ENCODE data around the gene AATF. TPM values are rescaled to one million over a fixed set of nuclear protein-coding genes. Genes with fewer than 3 reads are reported as not detected.

The AATF gene
- total RNA-seq, 1 donor from 2014 or later, result 26.1 TPM

- DNase-seq (no peak), ATAC-seq (no peak)
- intact Hi-C loops (cut with micrococcal nuclease), result no loop called here
Measured at GRCh38 chr17:36972186-36972700, 23.5 kb downstream of the AATF start.

GRCh38 chr17:36972905-36973304, 24.2 kb downstream of the AATF start:
- DNase-seq (no peak), ATAC-seq (no peak)
- intact Hi-C loops (cut with micrococcal nuclease), result no loop called here

GRCh38 chr17:36975922-36976515, 27.3 kb downstream of the AATF start:
- ATAC-seq, result no peak
- DNase-seq, result no peak
- intact Hi-C loops (cut with micrococcal nuclease), result no loop called here

GRCh38 chr17:36977066-36977465, 28.3 kb downstream of the AATF start:
- DNase-seq (no peak), ATAC-seq (no peak)
- intact Hi-C loops (cut with micrococcal nuclease), result no loop called here

GRCh38 chr17:36977568-36977967, 28.8 kb downstream of the AATF start:
- DNase-seq (no peak), ATAC-seq (no peak)
- intact Hi-C loops (cut with micrococcal nuclease), result no loop called here

GRCh38 chr17:36978810-36979564, 30.2 kb downstream of the AATF start:
- DNase-seq (no peak), ATAC-seq (no peak)
- intact Hi-C loops (cut with micrococcal nuclease), result no loop called here

GRCh38 chr17:36979565-36979941, 30.8 kb downstream of the AATF start:
- intact Hi-C loops (cut with micrococcal nuclease), result no loop called here
- DNase-seq, result no peak
- no peak for ATAC-seq

GRCh38 chr17:36980280-36980761, 31.6 kb downstream of the AATF start:
- DNase-seq, result no peak
- ATAC-seq, result no peak
- intact Hi-C loops (cut with micrococcal nuclease), result no loop called here

- no peak for ATAC-seq
- intact Hi-C loops (cut with micrococcal nuclease), result no loop called here
Measured at GRCh38 chr17:36983618-36984017, 34.9 kb downstream of the AATF start.

GRCh38 chr17:36989173-36989572, 40.4 kb downstream of the AATF start:
- DNase-seq (no peak), ATAC-seq (no peak)
- intact Hi-C loops (cut with micrococcal nuclease), result no loop called here

More at GRCh38 chr17:36983618-36984017, 34.9 kb downstream of the AATF start:
- no peak for DNase-seq

GRCh38 chr17:36992701-36993100, 43.9 kb downstream of the AATF start:
- no peak for DNase-seq
- ATAC-seq, result no peak
- intact Hi-C loops (cut with micrococcal nuclease), result no loop called here

- DNase-seq (no peak), ATAC-seq (no peak)
- intact Hi-C loops (cut with micrococcal nuclease), result no loop called here
Measured at GRCh38 chr17:36993227-36993626, 44.5 kb downstream of the AATF start.

GRCh38 chr17:36994438-36994837, 45.7 kb downstream of the AATF start:
- ATAC-seq (no peak), DNase-seq (no peak)
- intact Hi-C loops (cut with micrococcal nuclease), result no loop called here

GRCh38 chr17:36999471-36999870, 50.7 kb downstream of the AATF start:
- intact Hi-C loops (cut with micrococcal nuclease), result no loop called here
- DNase-seq (no peak), ATAC-seq (no peak)

- DNase-seq (no peak), ATAC-seq (no peak)
- intact Hi-C loops (cut with micrococcal nuclease), result no loop called here
Measured at GRCh38 chr17:37016780-37017179, 68.0 kb downstream of the AATF start.

GRCh38 chr17:37017404-37017803, 68.7 kb downstream of the AATF start:
- DNase-seq (no peak), ATAC-seq (no peak)
- intact Hi-C loops (cut with micrococcal nuclease), result no loop called here

GRCh38 chr17:37019117-37019740, 70.5 kb downstream of the AATF start:
- ATAC-seq, result no peak
- DNase-seq, result no peak
- intact Hi-C loops (cut with micrococcal nuclease), result no loop called here

- intact Hi-C loops (cut with micrococcal nuclease), result no loop called here
- DNase-seq, result no peak
- no peak for ATAC-seq
Measured at GRCh38 chr17:37019741-37020129, 71.0 kb downstream of the AATF start.

GRCh38 chr17:37024181-37024637, 75.5 kb downstream of the AATF start:
- ATAC-seq, result no peak
- DNase-seq, result no peak
- intact Hi-C loops (cut with micrococcal nuclease), result no loop called here

GRCh38 chr17:37025238-37025637, 76.5 kb downstream of the AATF start:
- intact Hi-C loops (cut with micrococcal nuclease), result no loop called here
- ATAC-seq, result no peak

More at GRCh38 chr17:37025238-37025637, 76.5 kb downstream of the AATF start:
- no peak for DNase-seq

Measured in left ventricle myocardium superior (tissue), 1 donor.